ENCODE results near the gene PTPRM.

PTPRM gene

DNA sequence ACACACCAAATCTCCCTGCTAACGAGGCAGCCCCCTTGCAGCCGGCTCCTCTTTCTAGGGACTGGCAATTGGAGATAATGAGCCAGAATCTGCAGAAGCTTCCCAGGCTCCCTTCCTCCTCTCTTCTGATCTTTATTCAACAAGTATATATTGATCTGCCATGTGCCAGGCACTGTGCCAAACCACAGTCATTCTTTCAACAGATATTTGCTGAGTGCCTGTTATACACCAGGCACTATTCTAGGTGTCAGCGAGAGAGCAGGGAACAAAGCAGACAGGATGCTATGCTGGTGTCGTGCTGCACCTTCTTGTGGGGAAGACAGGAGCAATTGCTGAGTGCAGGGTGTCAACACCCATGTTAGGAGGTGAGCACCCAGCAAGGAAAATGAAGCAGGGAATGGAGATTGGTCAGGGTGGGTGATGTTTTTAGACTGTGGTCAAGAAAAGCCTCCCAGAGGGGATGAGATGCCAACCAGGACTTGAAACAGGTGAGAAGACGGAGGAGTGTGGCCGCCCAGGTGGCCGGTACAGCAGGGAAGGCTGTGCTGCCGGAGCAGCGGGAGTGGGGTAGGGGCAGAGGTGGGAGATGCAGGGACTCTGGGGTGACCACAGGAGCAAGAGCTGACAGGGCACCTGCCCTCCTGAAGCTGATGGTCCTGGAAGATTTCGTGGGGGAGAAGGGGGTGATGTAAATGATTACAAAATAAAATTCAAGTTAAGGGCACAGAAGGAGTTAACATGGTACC is 734.5 kb downstream of the PTPRM start:
- DNase-seq, result no peak

DNA sequence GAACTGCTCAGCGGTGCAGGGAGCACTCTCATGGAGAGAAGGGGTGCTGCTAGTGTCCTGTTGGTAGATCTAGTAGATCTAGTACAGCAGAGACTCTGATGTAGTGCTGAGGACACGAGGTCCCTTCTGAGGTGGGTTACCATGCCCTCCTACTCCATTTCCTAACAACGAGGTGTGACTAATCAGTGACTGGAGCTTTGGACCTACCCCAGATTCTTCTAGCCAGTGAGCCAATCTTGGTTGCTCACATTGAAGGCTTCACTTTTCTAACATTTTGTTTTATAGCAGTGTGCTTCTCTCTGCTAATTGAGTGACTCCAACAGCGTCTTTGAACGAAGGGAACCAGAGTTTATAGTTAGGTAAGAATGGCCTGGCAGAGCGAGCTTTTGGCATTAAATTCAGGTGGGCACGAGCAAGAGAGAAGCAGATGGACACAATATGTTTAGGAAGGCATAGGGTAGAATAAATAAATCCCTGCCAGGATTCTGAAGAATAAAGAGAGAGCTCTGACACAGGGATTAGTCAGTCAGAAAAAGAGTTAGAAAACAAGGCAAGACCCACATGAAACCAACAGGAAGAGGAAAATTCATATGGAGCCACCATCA is 736.1 kb downstream of the PTPRM start:
- DNase-seq, result no peak

GRCh38 chr18:8307960-8308359 is 740.8 kb downstream of the PTPRM start:
- DNase-seq, result no peak

DNA sequence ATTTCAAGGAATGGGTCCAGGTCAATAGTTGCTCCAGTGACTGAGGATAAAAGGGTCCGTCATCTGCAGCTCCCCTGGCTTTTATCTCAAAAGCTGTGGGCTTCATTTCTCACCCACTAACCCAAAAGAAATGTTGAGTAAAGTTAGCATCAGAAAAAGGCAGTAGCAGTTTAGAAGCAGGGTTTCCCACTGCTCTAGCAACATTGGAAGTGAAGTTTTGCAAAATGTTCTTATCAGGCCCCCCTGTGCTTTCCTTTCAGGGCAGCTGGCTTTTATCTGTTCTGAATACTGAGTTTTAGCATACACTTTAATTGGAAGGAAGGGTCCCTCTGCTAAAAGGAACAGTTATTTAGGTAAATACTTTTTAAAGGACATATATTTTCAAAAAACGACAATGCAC is 745.9 kb downstream of the PTPRM start:
- DNase-seq, result no peak

GRCh38 chr18:8314124-8314523 is 747.0 kb downstream of the PTPRM start:
- no peak for DNase-seq

DNA sequence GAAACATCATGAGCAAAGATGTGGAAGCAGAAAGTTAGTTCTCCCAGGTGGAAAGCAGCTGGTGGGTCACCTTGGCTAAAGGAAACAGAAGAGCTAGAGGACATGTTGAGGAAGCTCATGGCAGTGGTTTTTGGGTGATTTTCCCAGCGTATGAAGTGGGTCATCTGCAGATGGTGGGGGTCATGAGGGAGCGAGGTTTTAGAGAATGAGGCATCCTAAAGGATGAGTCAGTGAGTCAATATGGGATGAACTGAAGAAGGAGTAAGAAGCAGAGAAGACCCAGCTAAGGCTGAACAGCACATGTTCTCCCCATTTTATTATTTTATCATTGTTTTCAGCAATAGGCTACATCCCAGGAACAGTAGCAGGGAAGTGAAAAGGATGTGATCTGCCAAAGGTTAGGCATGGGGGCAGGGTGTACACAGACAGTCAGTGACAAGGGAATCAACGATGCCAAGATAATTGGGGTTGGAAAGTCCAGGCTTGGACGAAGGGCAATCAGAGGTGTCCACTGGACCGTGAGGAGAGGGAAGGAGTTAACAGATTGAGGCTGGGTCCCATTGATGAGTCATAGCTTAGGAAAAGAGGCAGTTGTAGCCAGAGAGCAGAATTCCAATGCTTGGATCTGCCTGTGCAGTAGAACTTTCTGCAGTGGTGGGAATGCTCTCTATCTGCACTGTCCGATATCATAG is 752.8 kb downstream of the PTPRM start:
- DNase-seq, result no peak

- no peak for DNase-seq
Measured at GRCh38 chr18:8322486-8322885, 755.4 kb downstream of the PTPRM start.

DNA sequence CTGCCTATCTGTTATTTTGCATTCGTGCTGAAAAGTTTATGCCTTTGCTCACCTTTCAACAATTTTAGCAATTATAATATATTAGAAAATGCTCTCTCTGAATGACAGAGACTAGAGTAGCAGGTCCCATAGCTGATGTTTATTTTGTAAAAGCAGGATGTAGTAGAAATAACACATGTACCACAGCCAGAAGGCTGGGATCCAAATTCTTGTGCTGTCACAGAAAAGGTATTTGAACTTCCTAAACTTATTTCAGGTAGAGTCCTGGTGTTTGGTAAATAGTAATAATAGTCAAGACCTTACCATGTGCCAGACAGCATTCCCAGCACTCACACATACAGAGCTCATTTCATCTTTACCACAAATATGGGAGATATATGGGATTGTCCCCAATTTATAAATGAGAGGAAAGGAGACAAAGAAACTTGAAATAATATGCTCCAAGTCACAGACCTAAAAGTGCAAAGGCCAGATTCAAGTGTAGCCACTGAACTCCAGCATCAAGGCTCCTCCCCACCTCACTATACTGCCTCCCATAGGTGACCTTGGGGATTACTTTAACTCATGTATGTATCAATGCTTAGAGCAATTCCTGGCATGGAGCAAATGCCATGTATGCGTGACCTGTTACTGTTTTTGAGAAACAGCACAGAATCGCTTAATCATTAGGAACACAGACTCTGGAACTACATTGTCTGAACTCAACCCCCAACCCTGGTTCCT is 757.4 kb downstream of the PTPRM start:
- DNase-seq, result no peak

DNA sequence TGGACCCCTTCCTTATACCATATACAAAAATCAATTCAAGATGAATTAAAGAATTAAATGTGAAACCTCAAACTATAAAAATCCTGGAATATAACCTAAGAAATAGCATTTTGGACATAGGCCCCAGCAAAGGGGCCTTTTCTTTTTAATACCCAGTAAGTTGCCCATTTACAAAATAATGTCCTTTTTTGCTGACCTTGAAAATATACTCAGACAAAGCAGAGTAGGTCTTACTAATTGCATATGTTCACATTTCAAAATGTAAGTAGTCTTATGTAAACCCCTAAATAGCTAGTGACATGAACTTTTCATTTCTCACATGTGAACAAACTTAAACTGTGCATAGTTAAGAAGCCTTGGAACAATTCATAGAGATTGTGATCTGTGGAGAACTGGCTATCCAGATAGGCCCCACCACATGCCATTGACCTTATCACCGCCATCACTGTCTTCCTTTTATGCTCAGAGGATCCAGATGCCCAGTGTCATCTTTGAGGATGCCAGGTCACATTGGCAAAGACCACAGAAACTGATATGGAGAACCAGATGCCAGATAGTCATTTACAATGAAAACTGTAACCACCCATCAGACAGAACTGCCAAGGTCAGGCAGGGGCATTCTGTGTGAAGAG is 759.8 kb downstream of the PTPRM start:
- DNase-seq, result no peak

DNA sequence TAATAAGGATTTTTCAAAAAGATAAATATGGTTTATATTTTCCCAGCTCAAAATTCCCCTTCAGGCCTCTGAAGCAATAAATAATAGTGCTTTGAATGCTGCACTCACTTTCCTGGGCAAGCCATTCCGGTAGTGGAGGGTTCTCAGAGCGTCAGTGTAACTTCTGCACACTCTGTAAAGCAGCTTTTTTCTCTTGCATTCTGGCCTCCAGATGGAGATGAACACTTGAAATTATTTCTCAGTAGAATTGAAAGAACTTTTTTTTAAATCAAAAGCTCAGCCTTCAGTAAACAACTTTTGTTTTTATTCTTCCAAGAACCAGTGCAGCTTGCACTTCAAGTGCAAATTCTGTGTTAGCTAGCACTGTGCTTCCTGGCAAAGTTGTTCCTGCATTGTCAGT is 761.0 kb downstream of the PTPRM start:
- no peak for DNase-seq

DNA sequence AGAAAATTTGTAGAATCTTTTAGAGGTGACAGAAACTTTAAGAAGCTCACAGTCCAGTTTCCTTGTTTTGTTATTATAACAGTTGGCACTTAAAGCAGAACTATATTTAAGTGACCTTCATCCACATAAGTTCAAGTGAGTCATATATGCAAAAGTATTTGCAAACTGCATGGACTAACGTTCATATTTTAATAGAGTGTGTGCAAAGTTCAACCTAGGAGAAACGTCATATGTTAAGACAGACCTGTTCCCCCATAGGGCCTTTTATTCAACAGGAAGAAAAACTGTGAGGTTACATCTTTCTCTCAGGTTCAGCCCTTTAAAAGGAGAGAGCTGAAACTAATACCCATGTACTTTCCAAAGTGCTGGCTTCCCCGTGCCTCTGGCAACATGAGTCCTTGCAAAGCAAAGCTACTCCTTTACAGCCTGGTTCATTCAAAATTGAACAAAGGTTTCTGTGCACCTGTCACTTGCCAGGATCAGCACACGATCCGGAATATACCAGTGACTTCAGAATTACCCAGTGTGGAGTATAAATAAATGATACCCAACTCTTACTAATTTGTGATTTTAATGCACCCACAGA is 762.2 kb downstream of the PTPRM start:
- DNase-seq, result no peak

GRCh38 chr18:8330575-8330974 is 763.5 kb downstream of the PTPRM start:
- DNase-seq, result no peak

- no peak for DNase-seq
Measured at GRCh38 chr18:8332286-8332685, 765.2 kb downstream of the PTPRM start.

DNA sequence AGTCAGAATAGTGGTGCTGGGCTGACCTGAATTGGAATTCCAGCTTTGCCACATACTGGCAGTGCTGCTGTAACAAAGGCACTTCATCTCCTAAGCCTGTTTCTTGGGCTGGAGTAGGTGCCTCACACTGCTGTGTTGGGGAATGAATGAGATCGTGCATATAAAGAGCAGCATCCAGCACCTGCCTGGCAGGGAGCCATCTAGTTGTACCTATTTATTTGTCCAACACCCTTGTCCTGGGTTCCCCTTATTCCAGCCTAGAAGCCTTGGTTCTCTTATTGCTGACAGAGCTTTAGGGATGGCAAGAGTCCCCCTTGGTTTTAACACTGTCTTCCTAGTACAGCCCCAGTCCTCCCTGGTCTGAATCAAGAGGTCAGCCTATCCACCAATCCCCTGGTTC is 766.8 kb downstream of the PTPRM start:
- no peak for DNase-seq

- DNase-seq, result no peak
Measured at GRCh38 chr18:8337211-8337610, 770.1 kb downstream of the PTPRM start.

DNA sequence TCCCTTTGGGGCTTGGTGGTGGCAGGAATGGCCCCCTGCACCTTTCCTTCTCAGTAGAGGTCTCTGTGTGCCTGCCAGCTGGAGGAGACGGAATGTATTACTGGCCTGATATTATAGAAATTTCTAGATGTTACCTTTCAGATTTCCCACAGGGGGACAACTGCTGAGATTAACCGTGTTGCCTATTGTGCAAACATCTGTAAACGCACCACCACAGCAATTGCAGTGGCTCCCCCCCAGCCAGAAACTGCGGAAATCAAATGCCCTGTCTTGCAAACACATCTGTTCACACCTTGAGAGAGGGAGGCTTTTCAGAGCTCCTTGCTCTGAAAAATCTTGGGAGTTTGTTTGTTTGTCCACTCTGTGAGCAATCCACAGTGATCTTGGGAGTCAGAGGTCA is 772.1 kb downstream of the PTPRM start:
- DNase-seq, result no peak

- no peak for DNase-seq
Measured at GRCh38 chr18:8339952-8340351, 772.8 kb downstream of the PTPRM start.

DNA sequence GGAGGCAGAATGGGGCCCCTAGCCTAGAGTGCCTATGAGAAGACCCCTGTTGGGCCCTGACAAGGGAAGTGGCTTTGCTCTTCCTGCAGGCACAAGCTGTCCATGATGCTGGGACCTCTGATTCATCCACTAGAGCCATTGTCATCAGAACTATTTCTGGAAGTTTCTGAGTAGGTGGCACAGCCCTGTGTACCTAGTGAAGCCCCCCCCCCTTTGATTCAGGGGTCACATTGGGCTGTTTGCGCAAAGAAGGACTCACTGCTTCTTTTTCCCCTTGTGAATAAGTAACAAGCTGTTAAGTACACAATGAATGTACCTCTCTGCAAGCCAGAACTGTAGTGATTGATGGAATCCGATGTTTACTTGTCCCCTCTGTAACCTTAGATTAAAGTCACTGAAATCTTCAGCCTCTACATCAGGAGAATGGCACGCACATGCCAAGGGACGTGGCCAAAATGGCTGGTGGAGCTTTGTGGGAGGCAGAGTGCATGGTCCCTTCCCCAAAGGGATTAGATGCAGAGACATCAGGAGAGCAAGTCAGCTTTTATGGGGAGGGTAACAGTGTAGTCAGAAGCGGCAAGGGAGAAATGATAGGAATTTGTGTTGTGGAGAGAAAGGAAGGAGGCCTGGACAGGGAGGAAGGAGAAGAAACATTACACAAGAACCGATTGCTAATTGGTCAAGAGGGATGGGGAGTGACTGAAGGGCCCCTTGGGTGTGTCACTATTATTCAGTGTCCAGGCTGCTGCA is 774.5 kb downstream of the PTPRM start:
- no peak for DNase-seq

GRCh38 chr18:8348051-8348720 is 781.1 kb downstream of the PTPRM start:
- DNase-seq, result no peak

DNA sequence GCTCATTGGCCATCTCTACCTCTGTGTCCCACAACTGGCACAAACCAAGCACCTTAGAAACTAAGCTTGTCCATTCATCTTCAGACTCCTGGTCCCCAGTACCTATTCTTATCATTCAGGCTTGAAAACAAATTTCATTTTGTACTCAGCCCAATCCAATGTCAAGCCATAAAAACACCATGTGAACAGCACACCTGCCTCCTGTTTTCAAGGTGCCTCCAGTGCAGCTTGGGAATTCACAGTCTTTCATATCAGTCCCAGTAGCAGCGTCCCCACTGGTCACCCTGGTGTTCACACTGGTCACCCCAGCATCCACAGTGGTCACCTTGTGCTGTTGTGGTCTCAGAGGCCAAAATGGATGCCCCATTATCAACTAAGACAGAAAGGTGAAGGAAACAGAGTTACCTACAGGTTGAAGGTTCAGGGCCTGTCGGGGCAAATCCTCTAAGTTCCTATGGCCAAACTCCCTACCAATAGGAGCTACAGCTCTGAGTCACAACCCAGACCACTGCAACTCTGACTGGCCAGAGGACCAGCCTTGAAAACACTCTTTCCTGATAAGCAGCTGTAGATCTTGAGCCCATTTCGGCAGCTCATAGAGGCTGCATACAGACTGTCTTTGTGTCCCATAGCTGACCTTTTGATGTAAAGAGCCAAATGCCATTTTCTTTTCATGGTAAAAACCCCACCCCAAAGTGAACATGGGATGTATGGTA is 782.6 kb downstream of the PTPRM start:
- DNase-seq, result no peak

DNA sequence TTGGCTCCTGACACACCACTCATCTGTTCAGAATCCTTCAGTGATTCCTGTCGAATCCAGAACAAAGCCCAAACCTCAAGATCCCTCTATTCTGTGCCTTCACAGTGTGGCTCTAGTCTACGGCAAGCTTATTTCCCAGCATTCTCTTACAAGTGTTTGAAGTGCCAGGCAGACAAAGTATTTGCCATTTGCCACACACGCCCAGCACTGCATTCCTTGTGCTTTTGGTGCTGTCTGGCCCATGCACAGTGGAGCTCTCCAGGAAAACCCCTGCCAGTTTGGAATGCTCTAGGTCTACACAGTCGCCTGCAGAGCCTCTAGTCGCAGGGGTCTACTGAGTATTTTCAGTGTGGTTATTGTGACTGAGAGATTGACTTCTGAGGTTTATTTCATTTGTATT is 783.5 kb downstream of the PTPRM start:
- no peak for DNase-seq
